K562 (cell line): ENCODE data around the gene PCAT6. TPM values are rescaled to one million over a fixed set of nuclear protein-coding genes. Genes with fewer than 3 reads are reported as not detected.

Experiments
- CLOCK ChIP-seq: fragments of 250-450 bp; sonication (Bioruptor Pico); IDR thresholded peaks from 2 replicates; pipeline ENCODE4 v1.4.0; 2020; ENCODE audit warnings: mild to moderate bottlenecking, moderate library complexity, borderline replicate concordance
- DLX4 ChIP-seq: fragments of 250-450 bp; sonication (Bioruptor Pico); IDR thresholded peaks from 2 replicates; pipeline ENCODE4 v1.6.1; 2021; ENCODE audit warnings: mild to moderate bottlenecking
- GTF2B ChIP-seq: IDR thresholded peaks from 2 replicates; pipeline ENCODE4 v1.6.1; 2011; ENCODE audit not compliant: insufficient read length; ENCODE audit errors: extremely low read depth
- HNRNPH1 ChIP-seq: fragments of 200-400 bp; formaldehyde crosslinking; optimal IDR thresholded peaks from 2 replicates; pipeline ENCODE3; 2017; ENCODE audit warnings: low read depth, mild to moderate bottlenecking, low read length, moderate library complexity
- MTA2 ChIP-seq: fragments of 450-650 bp; IDR thresholded peaks from 2 replicates; pipeline ENCODE4 v1.6.1; 2016; ENCODE audit warnings: low read depth
- MYBL2 ChIP-seq, 2 experiments: fragments of 450-650 bp in 1 of 2; sonication (generic) in 1 of 2; formaldehyde crosslinking in 1 of 2; IDR thresholded peaks; 2 replicates each; pipeline versions ENCODE4 v1.6.1 to v1.8.1; 2017 to 2022; ENCODE audit warnings: borderline replicate concordance in 1 of 2, inconsistent platforms in 1 of 2, low read depth in 1 of 2, mild to moderate bottlenecking in 1 of 2, missing genetic modification reagents in 1 of 2, moderate library complexity in 1 of 2
- PYGO2 ChIP-seq: fragments of 450-650 bp; IDR thresholded peaks from 2 replicates; pipeline ENCODE4 v1.6.1; 2016; ENCODE audit warnings: mild to moderate bottlenecking, missing genetic modification characterization, moderate library complexity, missing compliant biosample characterization
- RREB1 ChIP-seq: fragments of 250-450 bp; sonication (Bioruptor Pico); IDR thresholded peaks from 2 replicates; pipeline ENCODE4 v1.4.0; 2020
- SMAD3 ChIP-seq: fragments of 450-650 bp; formaldehyde crosslinking; conservative IDR thresholded peaks from 2 replicates; pipeline ENCODE4 v1.4.0; 2020; ENCODE audit warnings: mild to moderate bottlenecking
- SMARCA4 ChIP-seq: fragments of 450-650 bp; IDR thresholded peaks from 2 replicates; pipeline ENCODE4 v1.6.1; 2016
- SNIP1 ChIP-seq: fragments of 450-650 bp; IDR thresholded peaks from 2 replicates; pipeline ENCODE4 v1.7.1; 2017; ENCODE audit warnings: low read depth, mild to moderate bottlenecking
- ZBTB34 ChIP-seq: fragments of 250-450 bp; sonication (Bioruptor Pico); IDR thresholded peaks from 2 replicates; pipeline ENCODE4 v1.8.0; 2021; ENCODE audit warnings: mild to moderate bottlenecking, moderate library complexity
- ZC3H4 ChIP-seq: sonication (generic); formaldehyde crosslinking; IDR thresholded peaks from 2 replicates; pipeline ENCODE4 v1.9.0; 2021; ENCODE audit warnings: missing genetic modification reagents, borderline replicate concordance
- ZNF436 ChIP-seq: fragments of 250-450, 450-650 bp; sonication (Bioruptor Pico); formaldehyde crosslinking; IDR thresholded peaks from 2 replicates; pipeline ENCODE4 v1.7.0; 2020; ENCODE audit warnings: mild to moderate bottlenecking
- ZNF507 ChIP-seq: conservative IDR thresholded peaks from 2 replicates; pipeline ENCODE4 v1.6.1; 2017; ENCODE audit warnings: missing genetic modification characterization, missing compliant biosample characterization
- ZNF644 ChIP-seq: fragments of 200-800 bp; sonication (Bioruptor generic); IDR thresholded peaks from 2 replicates; pipeline ENCODE4 v1.6.1; 2016; ENCODE audit warnings: low read depth, missing genetic modification characterization, missing compliant biosample characterization
- ZNF717 ChIP-seq: fragments of 250-450 bp; sonication (Bioruptor Pico); IDR thresholded peaks from 2 replicates; pipeline ENCODE4 v1.5.0; 2021
- polyA plus RNA-seq, 8 experiments: library from polyadenylated mRNA; depleted of rRNA in 4 of 8; stranded (reverse) in 5 of 8; unstranded in 3 of 8; fragments of >200 nt; fragmentation: Nextera tagmentation in 2 of 8; fragmentation: Illumina TruSeq in 1 of 8; extraction: Ambion mirVana in 2 of 8; extraction: Trizol in 1 of 8; gene quantifications; 2 replicates each; pipeline versions ENCODE4 v1.2.1 to v1.2.3, GENCODE V29; 2011 to 2014; ENCODE audit warnings: inconsistent platforms in 1 of 8, missing spikeins in 1 of 8
- total RNA-seq, 7 experiments: library from RNA; depleted of rRNA in 6 of 7; stranded (reverse); fragments of >200 nt in 6 of 7; fragmentation: Illumina TruSeq in 2 of 7; extraction: Trizol in 2 of 7; gene quantifications; 2 replicates each; pipeline versions ENCODE4 v1.2.1 to v1.2.3, GENCODE V29; 2011 to 2021; ENCODE audit warnings: low replicate concordance in 1 of 7

Gene PCAT6
- total and polyA plus RNA-seq, 9 of the 15 experiments (the other 6 are each of a cell fraction or from before 2014, with no cell fraction given), result 0.25 to 2.4 (median 0.54) TPM; not detected in 1

- no peak for TF ChIP-seq CLOCK (CRISPR knock-in tag)
- TF ChIP-seq SMAD3 (CRISPR knock-in tag), result 0 out of 2 replicates have a peak, but pooled peaks have one; percentile 27
- TF ChIP-seq DLX4, result no peak
- no peak for TF ChIP-seq SNIP1
- TF ChIP-seq HNRNPH1, result no peak
- TF ChIP-seq RREB1 (CRISPR knock-in tag), result no peak
- TF ChIP-seq ZNF507 (tag), result no peak
- TF ChIP-seq MTA2, result no peak
- TF ChIP-seq ZNF436 (CRISPR knock-in tag), result no peak
- TF ChIP-seq ZNF717 (CRISPR knock-in tag), result no peak
- TF ChIP-seq ZC3H4 (CRISPR knock-in tag), result no peak
- TF ChIP-seq SMARCA4, result no peak
- no peak for TF ChIP-seq ZBTB34 (CRISPR knock-in tag)
- 0 out of 2 replicates have a peak, but pooled peaks have one; percentile 35 for TF ChIP-seq ZNF644 (tag)
- no peak for TF ChIP-seq PYGO2 (tag)
- TF ChIP-seq MYBL2 (IDR thresholded peaks at IDR 0.05; ENCODE audit: low read depth), result no peak
- TF ChIP-seq MYBL2 (CRISPR knock-in tag; IDR thresholded peaks at IDR 0.05; ENCODE audit: borderline replicate concordance), result no peak
- no peak for TF ChIP-seq GTF2B
These were observed at the start of gene PCAT6 (continued) for GRCh38 chr1:202810615-202811295.
